Thyroid gland (tissue), 4 donors: ENCODE results near the gene SPTBN2. TPM values are rescaled to one million over a fixed set of nuclear protein-coding genes. Genes with fewer than 3 reads are reported as not detected.

Source experiments
- DNase-seq, 2 donors: peaks; one replicate each; pipeline ENCODE4 v3.0.0-alpha.2; 2019
- H3K27ac ChIP-seq, 3 donors: fragments of 200-600 bp; sonication (generic); 1 replicate in 2 of 3; 2 replicates in 1 of 3; pipeline ENCODE4 v1.5.1; 2016 to 2019; ENCODE audit warnings: mild to moderate bottlenecking in 1 of 3, moderate library complexity in 1 of 3
- H3K27me3 ChIP-seq: fragments of 200-600 bp; sonication (generic); one replicate; pipeline ENCODE4 v1.5.1; 2019
- H3K36me3 ChIP-seq, 2 donors: fragments of 200-600 bp; sonication (generic); one replicate each; pipeline ENCODE4 v1.5.1; 2016 to 2019
- H3K4me1 ChIP-seq, 2 donors: fragments of 200-600 bp; sonication (generic); one replicate each; pipeline ENCODE4 v1.5.1; 2017 to 2019
- H3K4me3 ChIP-seq, 3 donors: fragments of 200-600 bp; sonication (generic); replicated peaks in 1 of 3; 1 replicate in 2 of 3; 2 replicates in 1 of 3; pipeline ENCODE4 v1.5.1; 2016; ENCODE audit warnings: mild to moderate bottlenecking in 1 of 3
- H3K9me3 ChIP-seq: fragments of 200-600 bp; sonication (generic); one replicate; pipeline ENCODE4 v1.5.1; 2017
- POLR2A ChIP-seq, 2 donors: fragments of 450-650 bp; IDR thresholded peaks; one replicate each; pipeline ENCODE4 v1.6.1; 2017; ENCODE audit warnings: antibody characterized with exemption in 2 of 2, mild to moderate bottlenecking in 2 of 2, moderate library complexity in 1 of 2
- WGBS, 2 donors: methylation state at CpG; one replicate each; pipeline ENCODE4 v1.1.5; 2017; 5-methylcytosine and 5-hydroxymethylcytosine counted together
- intact Hi-C: fragments of 100-400 bp; cut with DNase I; formaldehyde crosslinking; loops from one replicate; pipeline ENCODE4 v1.15.1; 2023
- total RNA-seq, 4 donors: library from RNA; depleted of rRNA; stranded (reverse); fragments of >200 nt; gene quantifications; one replicate each; pipeline ENCODE4 v1.2.3, GENCODE V29; 2016
- TF ChIP-seq, protein P1 (sequence below), 6 experiments: fragments of 200-600 bp in 3 of 6; fragments of 450-650 bp in 3 of 6; sonication (generic) in 3 of 6; IDR thresholded peaks; one replicate each; pipeline ENCODE4 v1.5.1; 2016 to 2019; ENCODE audit warnings: antibody characterized with exemption in 6 of 6, mild to moderate bottlenecking in 2 of 6, inconsistent platforms in 1 of 6, moderate library complexity in 1 of 6

The SPTBN2 gene
- total RNA-seq, 4 donors from 2014 or later = 0.25 to 1.6 (median 0.83) TPM

DNA sequence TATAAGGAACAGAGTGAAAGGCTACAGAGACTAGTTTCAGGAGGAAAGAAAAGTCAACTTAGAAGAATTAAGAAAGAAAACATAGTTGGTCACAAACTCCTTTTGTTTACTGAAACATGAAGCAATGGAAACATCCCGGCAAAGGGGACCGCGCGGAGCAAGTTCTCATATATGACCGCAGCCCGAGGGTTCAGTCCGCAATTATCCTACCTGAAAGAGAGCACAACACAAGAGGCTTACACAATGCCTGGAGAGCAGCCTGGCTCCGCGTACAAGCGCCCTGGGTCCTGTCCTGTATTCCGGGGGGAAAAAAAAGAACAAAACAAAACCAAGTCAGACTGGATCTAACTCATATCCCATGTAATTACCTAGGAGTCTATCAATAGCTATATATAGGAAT is 63.6 kb downstream of the SPTBN2 start:
- Histone ChIP-seq H3K27me3 (no peaks in the 10 kb centered on the region), H3K4me3 (no peak overlapping the region), H3K36me3 (peaks cover 0 to 12% of the 10 kb centered on the region in 2 donors), H3K4me1 (no peaks in the 10 kb centered on the region), H3K27ac (no peak overlapping the region), H3K9me3 (no peaks in the 10 kb centered on the region)
- 92 to 94% methylated on average over 11 of the region's 11 CpGs for WGBS, 2 donors
- DNase-seq = no peak
- intact Hi-C loops = no loop called here
- TF ChIP-seq, protein P1, sequence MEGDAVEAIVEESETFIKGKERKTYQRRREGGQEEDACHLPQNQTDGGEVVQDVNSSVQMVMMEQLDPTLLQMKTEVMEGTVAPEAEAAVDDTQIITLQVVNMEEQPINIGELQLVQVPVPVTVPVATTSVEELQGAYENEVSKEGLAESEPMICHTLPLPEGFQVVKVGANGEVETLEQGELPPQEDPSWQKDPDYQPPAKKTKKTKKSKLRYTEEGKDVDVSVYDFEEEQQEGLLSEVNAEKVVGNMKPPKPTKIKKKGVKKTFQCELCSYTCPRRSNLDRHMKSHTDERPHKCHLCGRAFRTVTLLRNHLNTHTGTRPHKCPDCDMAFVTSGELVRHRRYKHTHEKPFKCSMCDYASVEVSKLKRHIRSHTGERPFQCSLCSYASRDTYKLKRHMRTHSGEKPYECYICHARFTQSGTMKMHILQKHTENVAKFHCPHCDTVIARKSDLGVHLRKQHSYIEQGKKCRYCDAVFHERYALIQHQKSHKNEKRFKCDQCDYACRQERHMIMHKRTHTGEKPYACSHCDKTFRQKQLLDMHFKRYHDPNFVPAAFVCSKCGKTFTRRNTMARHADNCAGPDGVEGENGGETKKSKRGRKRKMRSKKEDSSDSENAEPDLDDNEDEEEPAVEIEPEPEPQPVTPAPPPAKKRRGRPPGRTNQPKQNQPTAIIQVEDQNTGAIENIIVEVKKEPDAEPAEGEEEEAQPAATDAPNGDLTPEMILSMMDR (IDR thresholded peaks at IDR 0.05) = no peak
- TF ChIP-seq POLR2A (IDR thresholded peaks at IDR 0.05) = no peak

DNA sequence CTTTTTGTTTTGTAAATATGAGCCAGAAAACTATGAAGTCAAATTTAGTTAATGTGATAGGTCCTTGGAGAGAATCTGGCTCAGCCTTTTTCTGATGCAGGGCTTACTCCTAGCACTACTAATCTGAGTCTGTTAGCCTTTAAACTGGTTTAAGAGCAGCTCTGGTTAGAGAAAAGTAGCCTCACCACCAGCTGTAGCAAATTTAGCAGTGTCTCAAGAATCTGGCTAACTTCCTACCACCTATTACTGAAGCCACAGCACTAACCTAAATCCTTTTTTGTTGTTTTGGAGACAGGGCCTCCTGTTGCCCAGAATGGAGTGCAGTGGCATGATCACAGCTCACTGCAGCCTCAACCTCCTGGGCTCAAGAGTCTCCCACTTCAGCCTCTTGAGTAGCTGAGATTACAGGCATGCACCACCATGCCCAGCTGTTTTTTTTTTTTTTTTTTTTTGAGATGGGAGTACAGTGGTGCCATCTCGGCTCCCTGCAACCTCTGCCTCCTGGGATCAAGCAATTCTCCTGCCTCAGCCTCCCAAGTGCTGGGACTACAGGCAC is 65.2 kb downstream of the SPTBN2 start:
- H3K27me3 ChIP-seq = no peaks in the 10 kb centered on the region
- no peak for TF ChIP-seq POLR2A (IDR thresholded peaks at IDR 0.05)
- TF ChIP-seq, protein P1 (IDR thresholded peaks at IDR 0.05) = no peak
- no peaks in the 10 kb centered on the region for H3K4me1 ChIP-seq
- no peaks in the 10 kb centered on the region for H3K9me3 ChIP-seq
- no peak overlapping the region for H3K27ac ChIP-seq
- intact Hi-C loops = no loop called here
- peaks cover 0 to 12% of the 10 kb centered on the region in 2 donors for H3K36me3 ChIP-seq
- DNase-seq = no peak
- no peak overlapping the region for H3K4me3 ChIP-seq
- WGBS, 2 donors = 92 to 96% methylated on average over 1 of the region's 1 CpG

DNA sequence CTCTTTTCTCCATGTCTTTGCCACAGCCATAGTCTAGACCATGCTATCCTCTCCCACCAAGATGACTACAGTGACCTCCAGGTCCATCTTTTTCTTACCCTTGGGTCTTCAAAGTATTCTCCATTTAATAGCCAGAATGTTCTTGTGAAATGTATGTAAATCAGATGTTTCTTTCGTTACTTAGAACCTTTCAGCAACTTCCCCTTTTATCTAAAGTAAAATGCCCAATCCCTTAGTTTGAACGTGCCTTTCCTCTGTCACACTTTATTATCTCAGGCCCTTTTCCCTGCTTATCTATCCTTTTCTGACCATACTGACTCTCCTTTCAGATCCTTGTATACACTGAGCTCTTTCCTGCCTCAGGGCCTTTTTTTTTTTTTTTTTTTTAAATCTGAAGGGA is 69.3 kb downstream of the SPTBN2 start:
- TF ChIP-seq, protein P1 (IDR thresholded peaks at IDR 0.05) = no peak
- TF ChIP-seq POLR2A (IDR thresholded peaks at IDR 0.05) = no peak
- Histone ChIP-seq H3K27ac (no peak overlapping the region), H3K4me3 (no peak overlapping the region), H3K9me3 (no peaks in the 10 kb centered on the region), H3K36me3 (peaks cover 8 to 15% of the 10 kb centered on the region in 2 donors), H3K27me3 (no peaks in the 10 kb centered on the region), H3K4me1 (no peaks in the 10 kb centered on the region)
- 81 to 82% methylated on average over 2 of the region's 2 CpGs for WGBS, 2 donors
- DNase-seq = no peak
- intact Hi-C loops = no loop called here

DNA sequence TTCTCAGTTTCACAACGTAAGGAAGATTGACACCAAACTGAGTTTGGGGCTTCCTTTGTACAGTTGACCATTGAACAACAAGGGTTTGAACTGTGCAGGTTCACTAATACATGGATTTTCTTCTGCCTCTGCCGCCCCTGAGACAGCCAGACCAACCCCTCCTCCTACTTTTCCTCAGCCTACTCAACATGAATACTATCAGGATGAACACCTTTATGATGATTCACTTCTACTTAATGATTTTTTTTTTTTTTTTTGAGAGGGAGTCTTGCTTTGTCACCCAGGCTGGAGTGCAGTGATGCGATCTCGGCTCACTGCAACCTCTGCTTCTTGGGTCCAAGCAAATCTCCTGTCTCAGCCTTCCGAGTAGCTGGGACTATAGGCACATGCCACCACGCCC is 75.9 kb downstream of the SPTBN2 start:
- peaks cover 8 to 18% of the 10 kb centered on the region in 2 donors for H3K36me3 ChIP-seq
- intact Hi-C loops = no loop called here
- H3K9me3 ChIP-seq = no peaks in the 10 kb centered on the region
- no peak for DNase-seq
- 93% methylated on average over 6 of the region's 6 CpGs for WGBS, 2 donors
- H3K4me1 ChIP-seq = no peaks in the 10 kb centered on the region
- no peak overlapping the region for H3K4me3 ChIP-seq
- no peak for TF ChIP-seq POLR2A (IDR thresholded peaks at IDR 0.05)
- TF ChIP-seq, protein P1 (IDR thresholded peaks at IDR 0.05) = no peak
- H3K27me3 ChIP-seq = no peaks in the 10 kb centered on the region
- H3K27ac ChIP-seq = no peak overlapping the region

DNA sequence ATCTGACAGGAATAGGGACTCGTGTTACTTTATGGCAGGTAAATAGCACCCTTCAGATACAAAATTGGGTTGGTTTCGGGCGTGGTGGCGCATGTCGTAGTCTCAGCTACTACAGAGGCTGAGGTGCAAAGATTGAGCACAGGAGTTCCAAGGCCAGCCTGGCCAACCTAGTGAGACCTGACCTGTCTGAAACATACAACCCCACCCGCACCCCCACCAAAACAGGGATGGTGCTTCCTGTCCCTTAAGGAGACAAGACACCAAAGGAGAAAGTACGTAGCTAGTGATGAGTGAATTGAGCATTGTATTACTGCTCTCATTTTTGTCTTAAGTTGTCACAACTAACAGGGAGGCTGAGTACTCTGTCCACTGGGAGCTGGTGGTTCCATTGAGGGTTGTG is 76.4 kb downstream of the SPTBN2 start:
- WGBS, 2 donors = 92 to 94% methylated on average over 7 of the region's 7 CpGs
- Histone ChIP-seq H3K9me3 (no peaks in the 10 kb centered on the region), H3K27me3 (no peaks in the 10 kb centered on the region), H3K4me3 (no peak overlapping the region), H3K4me1 (no peaks in the 10 kb centered on the region), H3K27ac (no peak overlapping the region), H3K36me3 (peaks cover 8 to 16% of the 10 kb centered on the region in 2 donors)
- no peak for DNase-seq
- TF ChIP-seq, protein P1 (IDR thresholded peaks at IDR 0.05) = no peak
- no peak for TF ChIP-seq POLR2A (IDR thresholded peaks at IDR 0.05)
- intact Hi-C loops = no loop called here
